ENCODE data around the gene KHDRBS2.

KHDRBS2 gene

DNA sequence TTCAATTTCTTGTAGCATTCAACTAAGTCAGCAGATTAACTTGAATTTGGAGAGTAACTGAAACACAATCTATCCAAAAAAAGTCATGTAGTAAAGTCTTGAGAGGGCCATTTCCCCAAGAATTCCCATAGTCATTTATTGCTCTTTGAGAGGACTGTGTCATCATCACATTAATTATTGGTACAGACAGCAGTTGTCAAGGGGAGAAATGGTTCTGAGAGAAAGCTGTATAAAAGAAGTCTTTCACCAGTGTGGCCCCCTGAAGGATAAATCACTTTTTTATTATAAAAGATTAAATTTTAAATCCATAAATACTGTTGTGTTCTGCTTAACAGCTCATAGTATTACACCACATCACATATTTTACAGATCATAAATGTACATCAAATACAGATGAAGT is 111.5 kb downstream of the KHDRBS2 start:
- DNase-seq: no peak

DNA sequence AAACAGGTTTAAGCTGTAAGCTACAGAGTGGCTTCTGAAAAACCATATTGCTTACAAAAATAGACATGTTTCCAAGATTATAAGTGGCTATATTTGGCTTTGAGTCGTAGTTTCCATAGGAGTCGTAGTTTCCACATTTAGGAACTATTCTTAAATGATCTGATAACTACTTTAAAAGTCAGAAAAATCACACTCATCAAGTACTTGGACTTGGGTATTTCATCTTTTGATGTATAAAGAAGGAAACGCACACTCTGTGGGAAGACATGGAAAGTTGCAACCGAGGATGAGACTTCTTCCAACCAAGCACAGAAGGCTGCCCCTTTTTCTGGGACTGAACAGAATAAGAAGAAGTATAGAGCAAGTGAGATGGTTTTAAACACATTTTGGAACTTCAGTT is 118.3 kb downstream of the KHDRBS2 start:
- no peak for DNase-seq

DNA sequence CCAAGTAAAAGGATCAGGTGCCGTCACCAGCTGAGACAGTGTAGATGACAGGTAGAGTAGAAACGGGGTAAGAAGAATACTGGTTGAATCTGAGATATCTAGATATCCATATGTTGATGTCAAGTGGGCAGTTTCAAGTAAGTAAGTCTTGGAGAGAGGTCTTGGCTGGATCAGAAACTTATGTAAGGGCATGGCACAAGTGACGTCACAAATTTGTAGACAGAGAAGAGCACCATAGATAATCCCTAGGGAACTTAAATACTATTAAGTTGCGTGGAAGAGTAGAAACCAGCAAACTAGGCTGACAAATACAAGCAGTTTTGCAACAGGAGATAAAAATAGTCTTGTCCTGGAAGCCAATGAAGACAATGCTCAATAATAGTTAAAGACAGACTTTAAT is 123.2 kb downstream of the KHDRBS2 start:
- DNase-seq: no peak

DNA sequence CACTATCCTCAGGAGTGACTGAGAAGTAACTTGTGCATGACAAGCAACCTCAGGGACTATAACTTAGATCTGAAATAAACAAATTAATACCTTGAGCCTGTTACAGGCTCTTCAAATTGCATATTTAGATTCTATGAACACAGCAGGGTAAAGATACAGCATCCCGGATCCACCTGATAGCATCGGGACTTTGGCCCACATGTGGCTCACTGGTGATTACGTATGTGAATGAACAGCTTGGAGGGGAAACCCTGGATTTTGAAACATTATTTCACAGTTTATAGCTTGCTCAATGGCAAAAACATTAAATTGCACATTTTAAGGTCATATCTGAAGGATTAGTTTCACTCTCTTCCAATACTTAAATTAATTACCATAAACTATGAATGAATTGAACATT is 133.2 kb downstream of the KHDRBS2 start:
- DNase-seq: no peak

DNA sequence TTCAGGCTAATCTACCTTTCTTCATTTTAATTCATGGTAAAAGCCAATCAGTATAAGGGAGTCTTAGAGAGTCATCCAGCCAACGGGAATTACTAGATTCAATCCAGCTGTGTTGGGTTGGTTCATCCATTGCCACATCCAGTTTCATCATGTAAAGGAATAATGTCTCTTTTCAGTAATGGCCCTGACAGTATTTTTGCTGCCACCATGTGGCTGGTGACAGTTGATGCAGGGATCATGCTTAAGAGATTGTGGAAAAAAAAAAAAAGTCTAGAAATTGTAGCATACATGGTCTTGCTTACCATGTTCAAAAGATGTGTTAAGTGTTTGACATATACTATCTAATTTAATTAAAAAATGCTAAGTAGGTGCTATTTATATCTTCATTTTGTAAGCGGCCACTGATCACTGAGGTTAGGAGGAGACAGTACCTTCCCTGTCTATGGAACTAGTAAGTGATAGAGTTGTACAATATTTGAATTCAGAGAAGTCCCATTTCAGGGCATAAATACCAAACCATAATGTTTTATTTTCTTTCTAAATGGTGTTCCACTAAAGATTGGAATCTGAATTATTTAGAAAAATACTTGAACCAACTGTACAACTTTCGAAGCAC is 135.9 kb downstream of the KHDRBS2 start:
- no peak for DNase-seq

DNA sequence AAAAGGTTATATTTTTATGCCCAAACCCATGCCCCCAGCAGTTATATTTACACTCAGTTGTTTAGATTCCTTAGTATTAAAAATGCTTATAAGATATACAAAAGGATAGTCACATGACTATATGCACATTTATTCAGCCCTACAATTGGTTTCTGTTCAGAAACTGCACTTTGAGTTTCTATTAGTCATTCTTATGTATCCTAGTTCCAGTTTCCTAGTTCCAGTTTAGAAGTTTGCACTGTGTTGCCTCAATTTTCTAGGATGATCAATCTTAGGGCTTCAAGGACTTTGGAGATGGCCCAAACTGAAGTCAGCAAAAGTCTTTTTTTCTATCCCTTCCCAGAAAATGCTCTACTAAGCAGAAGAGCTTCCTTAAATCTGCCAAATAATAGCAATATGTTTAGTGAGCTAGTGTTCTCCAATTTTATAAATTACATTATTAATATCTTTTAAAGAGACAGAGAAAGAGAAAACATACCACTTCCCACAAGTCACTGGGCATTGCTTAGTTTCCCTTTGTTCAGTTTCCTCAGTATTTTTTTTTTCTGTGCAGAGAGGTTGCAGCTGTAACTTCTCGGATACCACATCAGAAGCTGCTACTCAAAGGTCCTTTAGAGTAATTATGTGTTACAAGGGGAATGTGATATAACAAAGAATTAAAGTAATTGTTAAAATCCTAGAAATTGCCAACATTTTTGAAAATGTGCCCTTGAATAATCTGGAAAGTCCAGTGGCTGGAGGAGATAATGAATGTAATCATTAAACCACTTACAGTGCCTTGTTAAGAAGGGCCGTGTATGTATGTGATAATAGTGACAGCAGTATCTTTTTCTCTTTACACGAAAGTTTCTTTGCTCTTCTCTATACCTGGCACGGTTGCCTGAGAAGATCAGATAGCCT is 138.8 kb downstream of the KHDRBS2 start:
- no peak for DNase-seq

DNA sequence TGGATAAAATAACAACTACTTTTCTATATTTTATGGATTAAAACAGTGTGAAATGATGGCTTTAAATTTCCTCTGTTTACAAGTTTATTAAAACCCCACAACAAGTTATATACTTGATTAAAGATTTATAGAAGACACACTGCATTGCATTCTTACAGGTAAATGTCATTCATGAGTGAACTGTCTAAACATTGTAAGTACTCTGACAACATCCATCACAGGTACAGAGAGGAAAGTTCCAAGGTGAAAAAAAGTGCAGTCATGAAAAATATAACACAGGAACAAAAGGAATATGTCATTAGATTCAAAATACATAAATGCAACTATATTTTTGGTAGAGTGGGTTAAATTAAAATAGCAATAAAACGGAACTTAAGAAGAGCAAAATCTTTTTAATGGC is 156.9 kb downstream of the KHDRBS2 start:
- no peak for DNase-seq

DNA sequence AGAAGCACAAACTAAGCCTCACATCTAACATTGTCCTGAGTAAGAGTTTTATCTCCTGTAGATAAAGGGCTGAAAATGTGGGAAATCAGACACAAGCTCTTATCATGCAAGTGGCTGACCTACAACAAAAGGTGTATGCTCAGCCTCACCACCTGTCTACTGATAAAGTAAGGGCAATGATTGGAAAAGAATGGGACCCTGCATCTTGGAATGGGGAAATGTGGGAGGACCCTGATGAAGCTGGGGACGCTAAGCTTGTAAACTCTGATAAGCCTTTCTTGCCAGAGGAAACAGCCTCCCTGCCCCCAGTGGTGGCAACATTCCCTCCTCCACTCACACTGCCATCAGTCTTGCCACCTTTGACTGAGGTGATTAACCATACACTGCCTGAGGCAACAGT is 166.6 kb downstream of the KHDRBS2 start:
- DNase-seq: no peak

DNA sequence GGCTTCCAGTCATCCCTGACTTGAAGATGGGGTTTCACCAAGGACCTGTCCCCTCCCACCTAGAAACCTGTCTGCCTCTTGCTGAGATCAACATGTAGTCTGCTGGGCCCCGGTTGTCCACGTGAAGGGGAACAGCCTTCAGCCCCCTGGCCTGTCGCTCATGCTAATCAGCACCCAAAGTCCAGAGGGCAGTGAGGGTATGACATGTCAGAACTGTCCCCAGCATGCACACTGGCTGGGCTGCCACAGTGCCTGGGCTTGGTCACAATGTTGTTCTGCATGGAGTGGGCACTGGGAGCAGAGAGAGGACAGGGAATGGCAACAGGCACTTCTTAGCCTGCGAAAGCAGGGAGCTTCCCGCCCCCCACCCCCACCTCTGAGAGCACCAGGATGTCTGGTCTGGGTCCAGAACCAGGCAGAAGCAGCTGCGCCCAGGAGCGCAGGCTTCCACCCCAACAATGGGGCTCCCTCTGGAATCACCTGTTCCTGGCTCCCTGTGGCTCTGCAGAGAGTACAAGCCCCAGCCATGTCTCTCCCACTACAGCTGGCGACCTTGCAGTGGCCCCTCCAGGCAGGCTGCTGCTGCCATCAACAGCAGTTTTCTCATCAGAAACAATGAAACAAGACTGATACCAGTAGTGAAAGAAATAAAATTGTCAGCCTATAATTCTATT is 182.7 kb downstream of the KHDRBS2 start:
- DNase-seq: no peak

DNA sequence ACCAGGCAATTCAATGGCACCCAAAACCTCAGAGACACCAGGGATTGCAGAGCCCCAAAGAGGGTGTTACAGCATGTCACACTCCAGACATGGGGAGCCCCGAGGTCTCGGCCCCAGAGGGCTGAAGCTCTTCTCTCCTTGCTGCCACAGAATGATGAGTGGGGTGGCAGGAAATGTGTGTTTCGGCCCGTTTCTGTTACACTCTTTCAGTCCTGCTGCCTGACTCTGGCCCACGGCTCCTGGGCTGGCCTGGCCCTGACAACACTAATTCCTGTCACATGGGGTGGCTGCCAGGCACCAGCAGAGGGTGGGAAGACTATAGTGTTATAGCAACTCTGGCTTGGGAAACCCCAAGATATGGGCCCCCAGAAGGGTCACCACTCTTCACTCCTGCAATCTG is 183.6 kb downstream of the KHDRBS2 start:
- no peak for DNase-seq

DNA sequence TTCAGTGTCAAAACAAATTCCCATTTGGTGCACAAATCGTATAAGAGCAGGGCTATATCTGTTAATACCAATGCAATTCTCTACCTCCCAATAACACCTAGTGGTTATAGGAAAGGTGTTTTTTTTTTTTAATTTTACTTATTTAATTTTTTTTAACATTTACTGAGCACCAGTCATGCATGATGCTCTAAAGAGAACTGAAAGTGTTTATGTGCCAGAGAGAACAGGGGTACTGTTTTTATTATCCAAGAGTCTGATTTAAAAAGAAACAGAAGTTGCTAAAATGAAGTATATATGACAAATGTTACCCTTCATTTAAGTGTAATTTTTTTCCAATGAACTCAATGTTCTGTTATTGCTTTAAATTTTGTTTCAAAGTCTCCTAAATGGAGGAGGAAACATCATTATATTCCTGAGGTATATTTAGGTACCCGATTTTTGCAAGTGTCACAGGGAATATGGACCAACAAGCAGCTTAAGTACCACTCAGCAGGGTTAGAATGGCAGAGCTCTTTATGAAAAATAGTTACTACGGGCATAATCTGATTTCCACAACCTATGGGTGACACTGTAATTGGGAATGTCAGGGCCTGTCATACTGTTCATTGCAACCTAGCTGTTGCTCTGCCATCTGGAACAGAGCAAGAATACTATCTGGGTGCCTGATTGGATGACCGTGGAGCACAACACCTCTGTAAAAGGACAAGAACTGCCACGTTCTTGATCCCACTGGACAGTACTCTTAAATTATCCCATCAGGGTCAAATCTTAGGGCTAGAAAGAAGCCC is 195.4 kb downstream of the KHDRBS2 start:
- no peak for DNase-seq

DNA sequence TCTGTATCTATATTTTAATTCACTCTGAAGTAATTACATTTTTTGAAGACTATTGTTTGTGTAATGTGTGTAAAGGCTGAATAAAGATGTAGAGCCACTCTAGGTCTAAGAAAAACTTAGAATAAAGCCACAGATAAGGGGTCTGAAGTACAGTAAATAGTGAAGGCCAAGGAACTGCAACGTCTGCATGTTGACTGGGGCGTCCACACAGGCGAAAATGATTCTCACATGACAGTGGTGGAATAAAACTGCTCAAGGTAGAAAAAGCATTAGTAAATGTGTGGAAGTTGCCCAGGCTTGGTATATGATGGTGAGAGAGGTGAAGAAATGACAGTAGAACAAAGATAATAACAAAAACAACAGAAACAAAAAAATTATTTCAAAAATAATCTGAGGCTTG is 196.2 kb downstream of the KHDRBS2 start:
- no peak for DNase-seq

DNA sequence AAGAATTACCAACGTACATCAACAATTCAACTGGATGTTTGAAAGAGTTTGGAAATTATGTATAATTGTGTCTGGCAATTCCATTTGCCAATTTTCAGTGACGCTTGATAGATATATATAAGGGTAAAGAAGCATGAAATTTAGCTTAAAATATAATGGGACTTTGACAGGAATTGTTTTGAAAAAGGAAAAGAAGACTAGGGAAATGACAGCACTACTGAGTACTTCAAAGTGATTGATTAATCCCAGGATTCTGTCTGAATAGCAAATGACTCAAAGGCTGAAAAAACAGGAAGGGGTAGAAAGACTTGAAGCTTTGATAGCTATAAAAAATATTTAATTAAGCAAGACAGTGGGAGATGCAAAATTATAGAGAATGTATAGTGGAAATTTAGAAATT is 200.0 kb downstream of the KHDRBS2 start:
- DNase-seq: no peak

DNA sequence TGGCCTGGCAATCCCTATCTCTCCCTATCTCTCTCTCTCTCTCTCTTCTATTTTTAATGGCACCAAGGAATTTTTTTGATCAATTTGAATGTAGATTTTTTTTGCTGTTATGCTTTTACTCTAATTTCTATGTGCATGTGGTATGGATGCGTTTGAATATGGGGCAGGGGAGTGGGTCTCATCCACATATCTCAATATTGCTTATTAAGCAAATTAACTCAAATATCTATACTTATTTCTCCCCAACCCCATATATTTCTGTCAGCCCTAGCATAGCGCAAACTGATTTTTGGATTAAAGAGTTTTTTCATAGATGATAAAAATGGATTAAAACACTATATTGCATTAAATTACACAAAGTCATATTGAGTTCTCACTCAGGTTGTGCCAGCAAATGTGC is 210.2 kb downstream of the KHDRBS2 start:
- DNase-seq: no peak

DNA sequence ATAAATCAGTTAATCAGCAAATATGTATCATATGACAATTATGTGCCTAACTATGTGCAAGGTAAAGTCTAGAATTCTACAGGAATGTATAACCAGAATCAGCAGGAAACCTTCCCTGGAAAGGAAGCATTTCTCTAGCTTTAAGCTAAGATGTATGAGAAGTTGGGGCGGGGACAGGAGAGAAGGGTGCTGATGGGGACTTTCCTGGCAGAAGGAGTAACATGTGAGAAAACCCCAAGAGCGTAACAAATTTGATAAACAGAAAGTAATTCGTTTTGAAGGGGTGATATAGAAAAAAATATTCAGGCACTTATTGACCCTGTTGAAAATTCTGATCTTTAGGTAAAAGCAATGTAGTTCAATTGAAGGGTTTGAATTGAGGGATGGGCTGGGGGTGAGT is 226.1 kb downstream of the KHDRBS2 start:
- no peak for DNase-seq

DNA sequence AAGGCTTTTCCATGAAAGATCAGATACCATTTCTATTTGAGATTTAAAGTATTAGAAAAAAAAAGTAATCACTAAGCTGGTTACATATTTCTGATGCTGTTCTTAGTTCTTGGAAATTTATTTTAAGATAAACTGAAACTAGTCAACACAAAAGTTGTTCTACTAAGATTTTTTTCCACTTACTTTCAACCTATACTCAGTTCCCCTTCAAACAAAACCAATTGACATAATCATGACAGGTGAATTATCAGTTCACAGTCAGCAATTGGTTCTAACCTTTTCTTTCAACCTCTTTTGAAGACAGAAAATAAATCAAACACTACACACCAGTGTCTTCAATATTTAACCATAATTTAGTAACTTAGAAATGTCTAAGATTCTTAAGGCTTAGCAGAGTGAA is 228.7 kb downstream of the KHDRBS2 start:
- no peak for DNase-seq

DNA sequence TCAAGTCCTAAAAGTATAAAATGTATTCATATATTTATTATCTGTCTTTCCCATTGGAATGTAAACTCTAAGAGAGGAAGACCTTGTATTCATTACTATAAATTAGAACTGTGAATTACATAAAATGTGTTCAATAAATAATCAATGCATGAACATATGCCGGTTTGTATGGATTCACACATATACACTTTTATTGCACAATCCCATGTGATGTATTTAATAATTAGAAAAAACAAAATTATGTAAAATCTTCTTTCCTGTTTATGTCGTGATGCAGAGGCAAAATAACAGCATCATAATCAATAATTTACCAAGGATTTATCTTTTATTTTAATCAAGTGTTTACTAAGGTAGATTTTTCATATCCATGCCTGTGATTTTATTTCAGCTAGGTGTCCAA is 240.5 kb downstream of the KHDRBS2 start:
- DNase-seq: no peak

DNA sequence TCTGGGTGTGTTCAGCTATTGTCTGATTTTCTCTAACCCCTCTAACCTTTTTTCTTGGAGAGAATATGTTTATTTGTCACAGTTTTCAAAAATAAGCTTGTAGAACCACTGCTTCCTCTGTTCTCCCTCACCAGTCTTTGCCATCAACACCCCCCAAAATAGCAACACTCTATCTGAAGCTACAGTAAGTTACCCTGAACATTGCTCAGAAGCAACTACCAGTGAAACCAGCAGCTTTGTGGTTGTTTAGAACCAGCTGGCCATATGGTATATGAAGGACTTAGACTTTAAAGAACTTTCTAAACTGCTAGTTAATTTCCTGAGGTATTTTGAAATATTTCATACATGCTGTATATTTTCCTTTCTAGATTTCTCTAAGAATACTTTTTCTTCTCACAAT is 242.9 kb downstream of the KHDRBS2 start:
- no peak for DNase-seq

DNA sequence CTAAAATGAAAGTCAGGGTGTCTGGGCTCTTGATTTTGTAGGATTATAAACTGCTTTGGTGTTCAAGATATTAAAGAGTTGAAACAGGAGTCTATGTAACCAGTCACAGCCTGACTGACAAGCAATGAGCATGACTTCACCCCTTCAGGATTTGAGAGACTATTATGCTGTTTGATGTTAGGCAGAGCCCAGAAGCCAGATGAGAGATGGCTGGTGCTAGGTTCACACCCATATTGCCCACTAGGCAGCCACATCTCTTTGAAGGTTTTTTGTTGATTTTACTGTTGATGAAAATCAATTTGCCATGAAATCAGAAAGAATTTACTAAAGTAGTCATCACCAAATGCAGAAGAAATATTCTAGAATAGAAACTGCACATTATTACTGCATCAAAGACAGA is 243.6 kb downstream of the KHDRBS2 start:
- DNase-seq: no peak

DNA sequence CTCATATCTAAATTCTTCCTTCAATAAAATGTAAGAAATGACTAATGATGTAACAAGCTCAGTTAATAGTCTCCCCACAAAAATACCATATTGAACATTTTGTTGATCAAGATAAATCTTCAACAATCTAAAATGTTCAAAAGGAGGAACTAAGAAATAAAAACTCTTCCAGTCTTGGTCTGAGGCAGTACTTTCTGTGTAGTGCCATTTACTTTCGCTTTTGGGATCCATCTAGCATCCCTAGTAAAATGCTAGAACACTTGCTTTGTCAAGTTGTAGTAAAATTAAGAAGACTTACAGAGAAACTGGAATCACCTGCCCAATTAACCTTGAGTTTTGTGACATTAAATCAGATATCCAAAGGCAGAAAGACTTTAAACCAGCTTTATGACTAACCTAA is 246.4 kb downstream of the KHDRBS2 start:
- DNase-seq: no peak

DNA sequence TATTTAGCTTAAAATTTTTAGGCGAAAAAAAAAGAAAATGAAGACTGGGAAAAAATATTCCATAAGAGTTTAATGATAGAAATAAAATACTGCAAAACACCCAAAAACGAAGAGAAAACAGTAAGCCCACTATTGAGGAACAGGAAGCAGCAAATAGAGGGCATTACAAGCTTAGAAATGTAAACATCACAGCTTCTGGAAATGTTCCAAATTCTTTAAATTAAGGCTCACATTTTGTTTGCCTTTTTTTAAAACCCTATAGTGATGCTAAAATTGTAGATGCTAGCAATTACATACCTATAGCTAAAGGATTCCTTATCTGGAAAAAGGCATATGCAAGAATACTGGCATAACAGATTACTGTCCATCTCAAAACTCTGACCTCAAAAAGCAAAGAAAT is 248.6 kb downstream of the KHDRBS2 start:
- no peak for DNase-seq

DNA sequence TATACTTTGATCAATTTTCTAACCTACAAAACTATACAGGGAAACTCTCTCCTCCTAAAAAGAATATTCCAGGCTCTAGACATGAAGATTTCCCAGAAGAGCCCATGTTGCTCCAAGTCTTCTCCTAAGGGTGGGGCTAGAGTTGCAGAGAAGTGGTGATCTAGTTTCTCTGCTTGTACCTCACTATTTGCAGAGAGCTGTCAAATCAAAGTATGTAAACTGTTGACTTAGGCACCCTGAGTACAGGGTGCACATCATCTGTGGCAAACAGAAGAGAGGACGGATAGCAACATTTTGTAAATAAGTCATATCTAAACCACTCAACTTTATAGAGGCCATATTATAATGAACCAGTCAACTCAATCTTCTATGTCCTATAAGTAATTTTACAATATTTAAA is 250.1 kb downstream of the KHDRBS2 start:
- no peak for DNase-seq

DNA sequence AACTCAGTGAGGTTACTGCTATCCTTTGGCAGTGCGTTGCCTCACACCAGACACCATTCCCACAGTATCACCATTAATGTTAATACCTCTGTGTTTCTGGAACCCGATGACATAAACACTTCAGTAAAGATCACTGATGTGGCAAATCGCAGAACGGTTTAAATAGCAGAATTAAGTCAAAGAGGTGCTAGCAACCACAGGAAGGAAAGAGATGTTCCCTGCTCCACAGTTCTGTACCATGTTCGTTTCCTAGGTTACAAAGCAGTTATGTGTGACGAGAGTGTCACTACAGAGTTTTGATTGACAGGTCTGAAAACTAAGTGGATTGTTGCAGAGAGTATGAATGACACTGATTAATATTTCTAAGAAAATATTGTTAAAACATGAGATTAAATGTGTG is 272.3 kb downstream of the KHDRBS2 start:
- no peak for DNase-seq
